GM10266 (cell line): ENCODE measurements around the gene FHIT.

Experiments used
- DNase-seq: peaks from one replicate; pipeline ENCODE4 v3.0.0; 2012; ENCODE audit errors: extremely low spot score
- TF ChIP-seq, protein P1 (sequence below): IDR thresholded peaks from 2 replicates; pipeline ENCODE4 v1.5.1; 2012; ENCODE audit warnings: mild to moderate bottlenecking, low read depth; ENCODE audit not compliant: control insufficient read depth, insufficient read depth; ENCODE audit errors: missing control alignments

Gene FHIT

DNA sequence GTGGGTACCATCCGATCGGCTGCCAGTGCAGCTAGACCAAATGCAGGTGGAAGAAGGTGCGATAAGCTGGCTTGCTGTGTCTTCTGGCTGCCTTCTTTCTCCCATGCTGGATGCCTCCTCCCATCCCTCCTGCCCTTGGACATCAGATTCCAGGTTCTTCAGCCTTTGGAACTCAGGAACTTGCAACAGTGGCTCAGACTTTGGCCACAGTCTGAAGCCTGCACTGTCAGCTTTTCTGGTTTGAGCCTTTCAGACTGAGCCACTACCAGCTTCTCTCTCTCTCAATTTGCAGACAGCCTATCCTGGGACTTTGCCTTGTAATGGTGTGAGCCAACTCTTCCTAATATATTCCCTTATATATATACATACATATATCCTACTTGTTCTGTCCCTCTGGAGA, 485.5 kb downstream of the FHIT start:
- no peak for DNase-seq
- TF ChIP-seq, protein P1, sequence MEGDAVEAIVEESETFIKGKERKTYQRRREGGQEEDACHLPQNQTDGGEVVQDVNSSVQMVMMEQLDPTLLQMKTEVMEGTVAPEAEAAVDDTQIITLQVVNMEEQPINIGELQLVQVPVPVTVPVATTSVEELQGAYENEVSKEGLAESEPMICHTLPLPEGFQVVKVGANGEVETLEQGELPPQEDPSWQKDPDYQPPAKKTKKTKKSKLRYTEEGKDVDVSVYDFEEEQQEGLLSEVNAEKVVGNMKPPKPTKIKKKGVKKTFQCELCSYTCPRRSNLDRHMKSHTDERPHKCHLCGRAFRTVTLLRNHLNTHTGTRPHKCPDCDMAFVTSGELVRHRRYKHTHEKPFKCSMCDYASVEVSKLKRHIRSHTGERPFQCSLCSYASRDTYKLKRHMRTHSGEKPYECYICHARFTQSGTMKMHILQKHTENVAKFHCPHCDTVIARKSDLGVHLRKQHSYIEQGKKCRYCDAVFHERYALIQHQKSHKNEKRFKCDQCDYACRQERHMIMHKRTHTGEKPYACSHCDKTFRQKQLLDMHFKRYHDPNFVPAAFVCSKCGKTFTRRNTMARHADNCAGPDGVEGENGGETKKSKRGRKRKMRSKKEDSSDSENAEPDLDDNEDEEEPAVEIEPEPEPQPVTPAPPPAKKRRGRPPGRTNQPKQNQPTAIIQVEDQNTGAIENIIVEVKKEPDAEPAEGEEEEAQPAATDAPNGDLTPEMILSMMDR: no peak

DNA sequence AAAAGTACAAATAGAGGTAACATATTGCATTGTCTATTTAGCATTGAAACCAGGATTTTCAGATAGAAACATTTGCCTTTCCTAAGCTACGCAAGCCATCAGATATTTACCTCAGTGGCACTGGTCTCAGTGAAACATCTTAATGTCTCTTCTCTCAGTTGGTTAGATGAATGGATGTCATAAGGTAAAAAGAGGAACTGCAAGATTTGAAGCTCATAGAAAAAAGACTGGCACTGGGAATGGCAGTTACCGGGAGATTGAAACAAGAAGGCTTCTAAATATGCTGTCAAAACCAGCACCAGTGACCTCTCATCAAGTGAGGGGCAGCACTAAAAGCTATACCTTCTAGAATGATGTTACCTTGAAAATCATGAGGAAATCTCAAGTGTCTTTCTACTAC, 486.4 kb downstream of the FHIT start:
- no peak for DNase-seq
- TF ChIP-seq, protein P1: no peak

DNA sequence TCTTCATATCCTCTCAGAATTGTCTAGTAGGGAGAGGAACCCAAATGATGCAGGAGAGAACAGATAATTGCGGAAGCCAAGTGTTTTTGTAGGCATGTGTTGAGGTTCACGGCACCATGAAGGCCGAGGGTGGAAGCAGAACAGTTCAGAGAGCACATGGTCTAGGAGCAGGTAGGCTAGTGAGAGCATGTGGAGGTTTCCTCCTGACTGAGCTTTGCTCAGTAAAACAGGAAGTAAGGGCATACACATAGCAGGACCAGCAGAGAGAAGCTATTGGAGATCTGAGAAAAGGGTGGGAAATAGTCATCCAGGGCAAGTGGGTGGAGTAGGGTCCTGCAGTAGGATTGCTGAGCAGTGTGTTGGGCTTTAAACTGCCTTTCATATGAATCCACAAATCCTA, 491.1 kb downstream of the FHIT start:
- TF ChIP-seq, protein P1: no peak
- no peak for DNase-seq

DNA sequence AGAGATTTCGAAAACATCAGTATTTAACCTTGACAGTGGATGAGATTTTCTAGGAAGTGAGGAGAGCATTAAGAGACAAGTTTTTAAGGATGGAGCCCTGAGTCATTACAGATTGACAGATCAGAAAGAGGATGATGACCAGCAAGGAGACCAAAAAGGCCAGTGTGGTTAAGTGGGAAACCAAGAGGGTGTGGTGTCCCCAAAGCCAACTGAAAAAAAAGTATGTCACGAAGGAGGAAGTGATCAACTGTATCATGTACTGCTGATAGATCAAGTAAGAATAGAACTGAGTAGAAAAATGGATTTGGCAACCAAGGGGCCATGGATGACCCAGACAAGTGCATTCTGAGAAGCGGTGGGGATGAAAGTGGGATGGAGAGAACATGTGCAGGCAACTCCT, 491.8 kb downstream of the FHIT start:
- DNase-seq: no peak
- TF ChIP-seq, protein P1: no peak

DNA sequence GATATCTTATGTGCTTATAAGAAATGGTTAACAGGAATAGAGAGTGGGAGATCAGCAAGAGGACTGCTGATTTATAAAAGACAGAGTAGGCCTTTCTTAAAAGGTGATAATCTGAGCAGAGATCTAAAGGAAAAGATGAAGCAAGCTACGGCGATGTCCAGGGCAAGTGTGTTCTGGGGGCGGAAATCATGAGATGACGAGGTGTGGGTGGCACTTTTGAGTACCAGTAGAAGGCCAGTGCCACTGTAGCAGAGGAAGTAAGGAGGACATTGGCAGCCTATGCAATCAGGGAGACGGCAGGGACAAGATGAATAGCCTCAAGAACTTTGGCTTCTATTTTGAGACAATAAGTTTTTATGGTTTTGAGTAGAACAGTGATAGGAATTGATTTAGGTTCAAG, 492.4 kb downstream of the FHIT start:
- TF ChIP-seq, protein P1: no peak
- no peak for DNase-seq

DNA sequence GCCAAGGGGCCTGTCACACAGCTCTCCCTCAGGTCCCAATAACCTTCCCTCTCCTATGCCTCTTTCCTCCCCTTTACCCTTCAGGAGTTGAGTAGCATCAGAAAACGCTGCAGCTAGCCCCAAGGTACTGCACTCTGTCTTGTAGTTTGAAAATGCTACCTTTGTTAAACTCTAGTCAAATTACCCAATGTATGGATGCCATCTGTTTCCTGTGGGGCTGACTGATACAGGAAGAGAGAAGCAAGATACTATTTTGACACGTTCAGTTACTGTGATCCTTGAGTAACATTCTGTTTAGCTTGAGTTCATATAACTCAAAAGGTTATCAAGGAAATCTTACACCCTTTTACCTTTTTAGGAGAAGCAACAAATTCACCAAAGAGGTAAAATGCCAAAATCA, 493.1 kb downstream of the FHIT start:
- DNase-seq: no peak
- TF ChIP-seq, protein P1: no peak

DNA sequence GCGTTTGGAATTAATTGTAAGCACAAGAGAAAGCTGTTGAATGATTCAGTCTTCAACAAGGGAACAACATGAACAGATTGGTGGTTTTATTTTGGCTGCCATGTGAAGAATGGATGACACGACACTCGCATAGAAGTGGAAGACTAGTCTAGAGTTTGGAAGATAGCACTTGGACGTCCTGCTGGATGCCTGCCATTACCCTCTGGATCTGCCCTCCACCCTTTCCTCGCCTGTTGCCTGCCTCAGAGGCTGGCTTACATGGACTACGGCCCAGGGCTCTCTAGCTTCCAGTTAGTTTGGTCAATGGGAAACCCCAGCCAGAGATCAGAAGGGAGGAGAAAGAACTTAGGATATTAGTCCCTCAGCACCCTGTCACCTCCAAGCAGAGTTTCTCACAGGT, 493.5 kb downstream of the FHIT start:
- TF ChIP-seq, protein P1: no peak
- no peak for DNase-seq
